ENCODE results near the gene PRR5. TPM values are rescaled to one million over a fixed set of nuclear protein-coding genes. Genes with fewer than 3 reads are reported as not detected.

Gene PRR5
- total and polyA plus RNA-seq, 7 donors: 7.9 to 35.6 (median 12.7) TPM

GRCh38 chr22:44686873-44687600 is 15.0 kb upstream of the PRR5 start:
- no peak for TF ChIP-seq POLR2AphosphoS5 (IDR thresholded peaks at IDR 0.05)
- Histone ChIP-seq H3K27me3 (no peaks in the 10 kb centered on the region), H3K27ac (no peak overlapping the region), H3K4me3 (no peak overlapping the region), H3K36me3 (no peaks in the 10 kb centered on the region), H3K4me1 (peaks cover 0 to 11% (median 7%) of the 10 kb centered on the region in 4 donors), H3K9me3 (no peaks in the 10 kb centered on the region)
- intact Hi-C loops (cut with DNase I): no loop called here
- 28 to 72% methylated on average over 10 of the region's 10 CpGs for WGBS, 2 donors
- no peak for DNase-seq

GRCh38 chr22:44689173-44689572 is 12.8 kb upstream of the PRR5 start:
- TF ChIP-seq POLR2A (IDR thresholded peaks at IDR 0.05): no peak
- no peak for TF ChIP-seq CTCF (IDR thresholded peaks at IDR 0.05)
- no peak for TF ChIP-seq POLR2AphosphoS5 (IDR thresholded peaks at IDR 0.05)
- no peak for TF ChIP-seq EP300 (IDR thresholded peaks at IDR 0.05)
- intact Hi-C loops (cut with DNase I): no loop called here
- WGBS, 2 donors: 77 to 91% methylated on average over 10 of the region's 10 CpGs
- Histone ChIP-seq H3K27me3 (no peaks in the 10 kb centered on the region), H3K9me3 (no peaks in the 10 kb centered on the region), H3K27ac (no peak overlapping the region), H3K4me3 (no peak overlapping the region), H3K36me3 (no peaks in the 10 kb centered on the region), H3K4me1 (peaks cover 0 to 11% (median 7%) of the 10 kb centered on the region in 4 donors)
- DNase-seq: no peak

- Histone ChIP-seq H3K27me3 (no peaks in the 10 kb centered on the region), H3K4me1 (peaks cover 0 to 2% (median under 1%) of the 10 kb centered on the region in 4 donors), H3K27ac (no peak overlapping the region), H3K4me3 (no peak overlapping the region), H3K36me3 (no peaks in the 10 kb centered on the region), H3K9me3 (no peaks in the 10 kb centered on the region)
- no peak for DNase-seq
- 78 to 82% methylated on average over 9 of the region's 9 CpGs for WGBS, 2 donors
- TF ChIP-seq POLR2AphosphoS5 (IDR thresholded peaks at IDR 0.05) (no peak), CTCF (IDR thresholded peaks at IDR 0.05) (no peak), EP300 (IDR thresholded peaks at IDR 0.05) (no peak), POLR2A (IDR thresholded peaks at IDR 0.05) (no peak)
- intact Hi-C loops (cut with DNase I): no loop called here
Measured at GRCh38 chr22:44689915-44690524, 12.0 kb upstream of the PRR5 start.

- intact Hi-C loops (cut with DNase I): no loop called here
- no peak for DNase-seq
- Histone ChIP-seq H3K36me3 (no peaks in the 10 kb centered on the region), H3K9me3 (no peaks in the 10 kb centered on the region), H3K4me3 (no peak overlapping the region), H3K27ac (no peak overlapping the region), H3K4me1 (no peaks in the 10 kb centered on the region), H3K27me3 (peaks cover 0 to 2% (median under 1%) of the 10 kb centered on the region in 3 donors)
- WGBS, 2 donors: 20 to 71% methylated on average over 24 of the region's 24 CpGs
- TF ChIP-seq CTCF (IDR thresholded peaks at IDR 0.05) (no peak), POLR2A (IDR thresholded peaks at IDR 0.05) (no peak), EP300 (IDR thresholded peaks at IDR 0.05) (no peak), POLR2AphosphoS5 (IDR thresholded peaks at IDR 0.05) (no peak)
Measured at GRCh38 chr22:44691796-44692661, 10.0 kb upstream of the PRR5 start.

GRCh38 chr22:44692662-44693007 is 9.4 kb upstream of the PRR5 start:
- intact Hi-C loops (cut with DNase I): no loop called here
- H3K4me1 ChIP-seq: peaks cover 0 to 4% (median 2%) of the 10 kb centered on the region in 4 donors
- H3K9me3 ChIP-seq: no peaks in the 10 kb centered on the region
- 81 to 95% methylated on average over 11 of the region's 11 CpGs for WGBS, 2 donors
- no peaks in the 10 kb centered on the region for H3K36me3 ChIP-seq
- DNase-seq: no peak
- H3K4me3 ChIP-seq: no peak overlapping the region
- no peak overlapping the region for H3K27ac ChIP-seq
- peaks cover 0 to 8% (median 7%) of the 10 kb centered on the region in 3 donors for H3K27me3 ChIP-seq
- TF ChIP-seq POLR2A (IDR thresholded peaks at IDR 0.05) (no peak), CTCF (IDR thresholded peaks at IDR 0.05) (no peak), POLR2AphosphoS5 (IDR thresholded peaks at IDR 0.05) (no peak), EP300 (IDR thresholded peaks at IDR 0.05) (no peak)
